HG02840 (cell line): ENCODE data around the gene ZCCHC17.
"Not testable (repeated sequence)": the region's sequence is repeated elsewhere in the genome, so short reads cannot be mapped to it uniquely, and the experiment has no call there.

Experiments
- ATAC-seq: cut with Tn5 transposase; IDR thresholded peaks from one replicate; pipeline ENCODE4 v1.9.1; 2021; ENCODE audit warnings: mild to moderate bottlenecking, moderate library complexity, moderate number of reproducible peaks; ENCODE audit not compliant: unreplicated experiment, low FRiP score

The ZCCHC17 gene

DNA sequence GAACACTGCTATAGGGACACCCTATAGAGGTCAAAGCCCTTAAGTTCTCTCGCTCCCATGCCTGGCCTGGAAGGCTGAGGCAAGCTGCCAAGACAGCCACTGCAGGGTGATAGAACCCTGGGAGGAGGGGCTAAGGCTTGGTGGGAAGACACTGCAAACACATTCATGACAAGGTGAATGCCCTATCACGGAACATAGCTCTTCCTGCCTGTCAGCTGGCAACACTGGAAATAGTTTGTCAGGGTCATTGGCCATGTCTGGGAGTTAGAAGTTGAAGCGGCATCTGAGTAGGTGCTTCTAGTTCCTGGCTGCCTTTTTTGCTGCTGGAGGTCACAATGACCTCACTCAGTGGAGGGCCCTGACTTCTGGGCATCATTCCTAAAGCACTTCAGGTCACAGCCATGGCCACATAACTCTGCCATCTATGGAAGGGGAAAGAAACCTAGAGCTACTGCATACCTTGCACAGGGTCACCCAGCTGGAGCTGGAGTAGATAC lies 71.8 kb downstream of the ZCCHC17 start:
- ATAC-seq = no peak

DNA sequence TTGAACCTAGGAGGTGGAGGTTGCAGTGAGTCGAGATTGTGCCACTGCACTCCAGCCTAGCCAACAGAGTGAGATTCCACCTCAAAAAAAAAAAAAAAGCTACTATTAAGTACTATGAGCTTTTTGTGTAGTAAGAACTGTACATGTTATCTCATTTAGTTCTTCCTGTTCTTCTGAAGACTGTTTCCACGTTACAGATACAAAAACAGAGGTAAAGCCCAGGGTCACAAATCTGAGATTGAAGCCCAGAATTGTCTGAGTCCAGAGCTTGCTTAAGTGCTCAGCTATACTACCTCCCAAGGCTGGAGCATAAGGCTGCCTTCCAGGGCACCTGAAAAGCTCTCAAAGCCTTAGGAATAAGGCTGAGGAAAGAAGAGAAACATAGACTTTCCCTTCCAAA lies 73.2 kb downstream of the ZCCHC17 start:
- ATAC-seq = no peak

DNA sequence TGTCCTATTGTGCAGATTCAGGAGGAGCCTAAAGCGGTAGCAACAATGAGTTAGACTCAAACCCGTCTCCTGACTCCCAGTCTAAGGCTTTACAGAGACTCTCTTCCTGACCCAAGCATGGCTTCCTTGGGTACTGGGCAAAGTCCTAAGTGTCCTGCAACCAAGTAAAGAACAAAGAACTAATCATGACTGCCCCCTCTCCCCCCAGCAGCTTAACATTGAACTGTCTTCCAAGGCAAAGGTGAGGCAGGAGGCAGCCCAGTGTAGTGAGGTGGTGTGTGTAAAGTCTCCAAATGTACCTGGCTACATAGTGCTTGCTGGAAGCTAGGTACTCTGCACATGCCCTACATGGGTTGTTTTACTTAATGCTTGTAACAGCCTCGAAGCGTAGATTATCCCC lies 73.7 kb downstream of the ZCCHC17 start:
- no peak for ATAC-seq

DNA sequence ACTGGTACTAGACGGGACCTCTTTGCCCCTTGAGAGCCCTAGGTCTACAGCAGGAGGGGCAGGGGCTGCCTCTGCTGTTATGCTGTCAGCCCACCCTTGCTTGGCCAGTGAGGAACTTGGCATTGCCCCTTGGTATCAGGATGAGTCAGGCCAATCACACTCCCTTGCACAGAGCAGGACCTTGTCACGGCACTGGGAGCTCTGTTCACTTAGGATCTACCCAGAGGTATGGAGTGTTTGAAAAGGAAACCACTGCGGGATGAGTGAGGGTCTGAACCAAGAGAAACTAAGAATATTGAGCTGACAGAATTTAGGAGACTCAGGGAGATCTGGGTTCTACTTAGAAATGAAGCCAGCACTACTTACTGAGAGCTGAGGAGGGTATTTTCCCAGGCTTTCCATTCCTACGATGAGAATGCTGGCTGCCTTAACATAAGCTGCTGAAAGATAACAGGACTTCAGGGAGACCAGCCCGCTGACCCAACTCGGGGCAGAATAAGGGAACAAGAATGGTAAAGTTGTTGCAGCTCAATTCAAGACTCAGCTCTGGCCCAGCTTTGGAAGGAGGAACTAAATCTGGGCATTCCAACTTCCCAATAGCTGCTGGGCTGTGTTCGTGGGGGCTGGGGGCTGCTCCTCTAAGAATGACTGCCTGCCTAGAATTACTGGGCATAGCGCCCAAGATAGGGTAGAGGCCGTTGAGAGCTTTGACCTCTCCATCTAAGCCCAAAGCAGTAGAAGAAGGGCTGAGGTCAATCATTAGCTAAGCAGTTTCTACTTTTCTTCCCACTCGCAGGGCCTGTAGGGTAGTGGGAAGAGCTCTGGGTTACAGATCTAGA lies 74.5 kb downstream of the ZCCHC17 start:
- no peak for ATAC-seq

DNA sequence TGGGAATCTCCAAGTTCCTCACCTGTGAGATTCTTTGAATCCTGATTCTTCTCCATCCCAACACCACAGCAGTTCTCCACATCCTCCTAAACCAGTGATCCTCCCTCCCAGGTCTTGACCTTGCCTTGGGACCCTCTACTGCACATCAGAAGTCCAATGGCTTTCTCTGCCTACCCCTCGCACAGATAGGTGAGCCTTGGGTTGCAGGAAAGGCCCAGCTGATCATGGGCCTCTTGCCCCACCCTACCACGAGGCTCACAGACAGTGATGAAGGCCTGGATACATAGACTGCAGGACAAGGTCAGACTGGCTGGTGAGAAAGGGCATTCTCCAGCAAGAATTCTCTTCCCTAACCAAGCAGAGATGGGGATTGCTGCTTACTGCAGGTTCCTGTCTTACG lies 75.2 kb downstream of the ZCCHC17 start:
- no peak for ATAC-seq

DNA sequence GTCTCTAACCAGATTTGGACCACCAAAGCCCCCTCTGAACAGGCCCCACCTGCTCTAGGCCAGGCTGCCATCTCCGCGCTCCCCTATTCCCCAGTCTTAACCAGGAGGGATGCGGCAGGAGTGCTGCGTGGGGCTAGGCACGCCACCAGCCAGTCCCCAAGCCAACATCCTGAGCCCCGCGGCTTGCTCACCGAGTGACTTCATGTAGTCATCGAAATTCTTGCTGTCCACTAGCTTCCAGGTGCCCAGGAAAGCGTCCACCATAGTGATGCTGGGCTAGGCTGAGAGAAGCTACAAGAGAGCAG lies 75.9 kb downstream of the ZCCHC17 start:
- ATAC-seq = no peak

DNA sequence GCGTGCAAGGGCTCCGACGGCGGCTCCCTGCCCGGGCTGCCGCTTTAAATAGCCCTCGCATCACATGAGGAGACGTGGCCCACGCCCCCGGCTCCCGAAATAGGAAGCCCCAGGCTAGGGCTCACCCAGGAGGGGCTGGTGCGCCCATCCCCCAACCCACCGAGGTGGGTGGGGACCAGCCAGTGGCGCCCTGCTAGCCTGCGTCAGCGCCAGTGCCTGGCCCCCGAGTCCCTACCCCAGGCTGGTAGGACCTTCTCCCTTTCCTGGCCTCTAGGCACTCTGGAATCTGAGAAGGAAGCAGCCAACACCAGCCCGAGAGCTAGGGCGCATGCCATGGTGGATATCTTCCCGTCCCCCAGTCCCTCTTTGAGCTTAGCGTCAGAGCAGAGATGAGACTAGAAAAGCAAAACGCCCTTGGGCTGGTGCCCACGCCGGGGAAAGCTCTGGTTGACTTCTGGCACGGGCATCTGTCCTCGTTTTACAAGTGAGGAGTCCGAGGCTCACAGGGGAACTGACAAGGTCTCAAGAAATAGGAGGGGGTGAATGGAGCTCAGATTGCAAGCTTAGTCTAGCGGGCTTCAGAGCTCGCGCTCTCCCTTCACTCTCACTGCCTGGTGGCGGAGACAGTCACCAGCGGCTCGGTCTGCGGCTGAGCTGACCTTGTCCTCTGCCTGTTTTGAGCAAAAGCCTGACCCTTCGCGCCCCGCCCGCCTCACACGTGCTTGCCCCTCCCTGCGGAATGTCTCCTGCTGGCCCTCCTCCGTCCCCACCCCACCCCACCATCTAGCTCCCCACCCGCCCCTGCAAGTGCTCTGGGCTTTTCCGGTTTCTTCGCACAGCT lies 76.4 kb downstream of the ZCCHC17 start, which contains the start of gene FABP3:
FABP3 (minus strand) TSS at position 21 of the 841 bp plus-strand sequence. CDS start 62 bp downstream, outside the sequence.
- ATAC-seq = no peak

DNA sequence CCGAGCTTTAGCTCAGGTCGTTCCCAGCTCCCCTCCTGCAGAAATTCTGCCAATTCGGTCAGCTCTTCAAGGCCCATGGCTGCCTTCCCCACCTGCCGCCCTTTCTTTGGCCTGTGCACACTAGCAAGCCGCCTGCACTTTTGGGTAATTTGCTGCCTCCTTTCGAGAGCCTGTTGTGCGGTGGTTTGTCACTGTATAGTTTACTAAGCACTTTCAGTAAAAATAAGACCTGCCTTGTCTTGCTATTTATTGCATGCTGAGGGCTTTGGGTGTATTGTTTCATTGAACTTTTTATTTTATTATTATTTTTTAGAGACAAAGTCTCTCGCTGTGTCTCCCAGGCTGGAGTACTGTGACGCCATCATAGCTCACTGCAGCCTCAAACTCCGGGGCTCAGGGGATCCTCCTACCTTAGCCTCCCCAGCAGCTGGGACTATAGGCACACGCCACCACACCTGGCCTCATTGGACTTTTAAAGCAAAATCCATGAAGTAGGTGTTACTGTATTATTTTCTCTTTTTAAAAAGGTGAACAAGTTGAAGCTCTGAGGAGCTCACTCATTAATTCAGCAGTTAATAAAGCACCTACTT lies 77.2 kb downstream of the ZCCHC17 start:
- ATAC-seq = no peak

DNA sequence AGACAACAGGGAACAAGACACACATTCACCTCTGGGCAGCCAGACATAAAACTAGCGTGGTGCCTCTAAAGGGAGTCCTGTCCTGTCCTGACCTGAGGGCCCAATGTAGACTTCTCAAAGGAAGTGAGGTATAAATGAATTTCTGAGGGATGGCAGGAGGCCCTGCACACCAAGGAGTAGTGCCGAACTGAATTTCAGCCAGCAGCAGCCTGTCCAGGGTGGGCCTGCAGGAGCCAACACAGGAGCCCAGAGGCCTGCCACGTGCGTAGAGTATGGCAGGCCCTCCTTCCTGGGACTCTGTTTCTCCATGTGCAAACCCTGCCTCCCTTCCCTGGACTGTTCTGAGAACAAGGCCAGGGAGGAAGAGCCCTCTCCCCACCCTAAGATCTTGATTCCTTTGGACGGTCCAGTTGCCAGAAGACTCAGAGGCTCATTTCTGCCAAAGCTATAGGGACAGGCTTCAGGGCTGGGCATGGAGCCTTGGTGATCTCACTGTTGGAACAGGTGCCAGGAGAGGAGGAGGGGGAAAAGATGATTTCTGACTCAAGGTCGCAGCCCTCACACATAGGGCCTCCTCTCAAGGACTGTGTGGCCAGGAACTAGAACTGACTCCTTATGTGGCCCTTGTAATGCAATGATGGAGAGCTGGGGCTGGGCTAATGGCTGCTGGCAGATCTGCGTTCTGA lies 77.8 kb downstream of the ZCCHC17 start:
- no peak for ATAC-seq

DNA sequence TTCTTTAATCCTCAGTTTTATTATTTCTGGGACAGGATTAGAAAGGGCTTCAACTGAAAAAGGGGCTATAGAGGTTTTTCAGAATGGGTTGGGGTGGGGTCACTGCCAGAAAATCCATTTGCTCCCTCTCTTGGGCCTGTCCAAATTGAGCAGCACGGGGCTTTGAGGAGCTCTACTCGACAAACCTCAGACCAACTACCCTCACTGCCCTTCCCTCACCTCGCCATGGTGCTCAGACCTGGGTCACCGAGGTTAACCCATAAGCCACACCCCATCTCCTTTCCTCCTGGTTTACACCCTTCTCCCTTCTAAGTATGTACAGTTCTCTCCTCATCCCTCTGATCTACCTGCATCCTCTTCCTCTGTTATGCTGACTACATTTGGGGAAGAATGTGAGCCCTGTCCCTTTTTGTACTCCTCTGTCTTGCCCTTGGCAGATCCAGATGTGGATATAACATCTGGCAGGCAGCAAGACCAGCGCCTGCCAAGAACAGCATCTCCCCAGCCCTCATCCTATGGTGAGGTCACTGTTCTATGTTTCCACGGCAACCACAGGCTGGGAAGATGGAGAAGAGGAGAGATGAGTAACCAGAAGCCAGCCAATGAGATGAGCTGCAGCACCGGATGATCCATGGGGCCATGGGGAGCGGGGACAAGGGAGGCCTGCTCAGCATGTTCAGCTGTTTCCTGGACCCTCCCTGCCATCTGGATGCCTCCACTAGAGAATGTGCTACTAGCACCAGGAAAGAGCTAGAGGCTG lies 79.7 kb downstream of the ZCCHC17 start:
- ATAC-seq = no peak

DNA sequence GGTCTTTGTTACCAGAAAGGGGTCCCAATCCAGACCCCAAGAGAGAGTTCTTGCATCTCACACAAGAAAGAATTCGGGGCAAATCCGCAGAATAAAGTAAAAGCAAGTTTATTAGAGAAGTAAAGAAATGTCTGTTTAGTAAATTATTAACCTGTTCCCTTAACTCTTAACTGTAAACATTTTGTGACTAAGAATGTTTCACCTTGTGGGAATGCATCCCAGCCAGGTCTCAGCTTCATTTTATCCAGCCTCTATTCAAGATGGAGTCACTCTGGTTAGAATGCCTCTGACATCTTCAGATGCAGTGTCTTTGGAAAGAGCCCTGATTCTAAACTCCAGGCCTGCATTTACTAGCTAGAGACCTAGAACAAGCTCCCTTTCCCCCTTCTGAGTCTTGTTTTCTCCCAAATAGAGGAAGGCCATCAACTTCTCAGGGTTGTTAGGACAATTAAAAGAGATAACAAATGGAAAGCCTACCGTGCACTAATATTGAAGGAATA lies 80.6 kb downstream of the ZCCHC17 start:
- no peak for ATAC-seq

DNA sequence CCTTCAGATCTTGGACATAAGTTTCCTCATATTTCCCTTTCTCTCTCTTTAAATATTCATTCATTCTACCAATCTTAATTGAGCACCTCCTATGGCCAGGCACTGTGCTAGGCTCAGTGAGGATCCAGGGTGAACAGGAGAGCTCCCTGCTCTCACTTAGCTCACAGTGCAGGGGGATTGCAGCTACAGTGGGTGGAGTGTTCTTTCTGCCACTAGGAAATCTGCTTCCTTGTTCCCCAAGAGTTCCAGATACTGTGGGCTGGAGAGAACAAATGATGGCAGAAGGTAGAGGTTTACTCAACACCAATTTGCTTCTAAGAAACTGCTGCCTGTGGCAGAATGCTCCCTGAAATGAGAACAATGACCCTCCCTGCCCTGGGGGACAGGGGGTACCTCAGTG lies 81.2 kb downstream of the ZCCHC17 start:
- no peak for ATAC-seq

DNA sequence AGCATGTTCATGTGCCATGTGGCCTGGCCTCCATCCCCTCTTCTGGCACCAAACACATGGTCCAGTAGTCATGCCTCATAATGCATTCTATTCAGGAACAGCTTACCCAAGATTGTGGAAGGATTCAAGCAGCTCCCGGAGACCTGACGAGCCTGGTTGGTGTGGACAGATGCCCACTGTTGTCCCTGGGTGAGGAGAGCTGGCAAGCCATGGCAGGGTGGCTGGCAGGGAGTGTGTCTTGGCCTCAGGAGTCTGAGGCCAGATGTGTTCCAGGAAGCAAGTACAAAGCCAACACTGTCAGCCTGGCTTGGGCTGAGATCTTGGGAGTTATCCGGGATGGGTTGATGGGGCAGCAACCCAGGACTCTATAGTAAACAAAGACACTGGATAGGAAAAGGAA lies 83.3 kb downstream of the ZCCHC17 start:
- ATAC-seq = no peak

DNA sequence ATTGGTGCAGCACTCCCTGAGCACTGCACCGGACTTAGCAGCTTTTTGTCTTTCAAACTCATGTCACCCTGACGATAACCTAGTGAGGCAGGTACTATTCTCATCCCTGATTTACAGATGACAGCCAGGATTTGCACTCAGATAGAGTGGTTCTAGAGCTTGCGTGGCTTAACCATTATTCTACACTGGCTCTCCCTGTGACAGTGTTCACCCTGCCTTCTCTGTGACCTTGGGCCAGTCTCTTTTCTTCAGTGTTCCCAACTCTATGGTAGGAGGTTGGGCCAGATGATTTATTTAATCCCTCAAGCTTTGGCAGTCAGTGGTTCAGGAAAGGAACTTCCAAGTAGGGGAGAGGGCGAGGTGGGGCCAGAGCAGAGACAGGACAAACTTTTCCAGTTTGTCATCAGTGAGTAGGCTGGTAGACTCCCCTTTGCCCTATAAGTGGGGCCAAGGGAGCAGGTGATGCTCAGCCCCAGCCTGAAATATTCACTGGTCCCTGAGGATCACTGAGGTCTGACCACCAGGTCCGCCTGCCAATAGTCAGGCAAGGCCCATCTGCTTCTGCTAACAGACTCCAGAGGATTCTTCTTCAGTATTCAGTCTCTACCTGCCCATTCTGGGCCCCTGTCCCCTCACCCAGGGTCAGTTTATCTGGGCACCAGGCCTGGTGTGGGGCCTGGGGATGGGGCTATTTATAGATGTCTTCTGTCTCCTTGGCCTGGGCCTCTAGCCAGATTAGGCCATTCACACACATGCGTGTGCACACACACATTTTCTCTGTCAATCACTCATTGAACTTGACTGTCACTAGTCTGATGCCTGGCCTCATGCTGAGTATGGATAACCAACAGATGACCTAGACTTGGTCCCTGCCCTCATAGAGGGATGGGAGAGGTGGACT lies 84.8 kb downstream of the ZCCHC17 start:
- no peak for ATAC-seq

DNA sequence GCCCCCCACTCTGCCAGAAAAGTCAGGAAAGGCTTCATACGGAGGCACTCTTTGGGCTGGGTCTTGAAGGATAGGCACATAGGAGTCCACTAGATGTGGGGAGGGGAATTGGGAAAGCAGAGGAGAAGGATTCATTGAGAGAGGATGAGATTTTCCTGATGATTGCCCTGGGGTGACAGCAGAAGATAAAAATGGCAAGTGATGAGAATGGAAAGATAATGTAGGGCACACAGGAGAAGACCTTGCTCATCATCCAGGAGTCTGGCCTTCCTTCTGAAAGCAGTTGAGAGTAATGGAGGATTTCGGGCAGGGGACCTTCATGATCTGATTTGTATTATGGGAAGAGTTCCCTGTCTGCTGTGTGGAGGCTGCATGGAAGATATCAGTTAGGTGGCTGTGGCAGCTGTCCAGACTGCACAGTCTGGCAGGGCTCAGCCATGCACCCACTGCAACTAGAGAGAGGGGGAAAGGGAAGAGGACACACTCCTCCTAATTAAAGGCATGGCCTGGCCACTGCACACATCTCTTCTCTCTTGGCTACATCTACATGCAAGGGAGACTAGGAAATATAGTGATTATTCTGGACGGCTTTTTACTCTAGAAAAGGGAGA lies 85.7 kb downstream of the ZCCHC17 start:
- ATAC-seq = no peak

DNA sequence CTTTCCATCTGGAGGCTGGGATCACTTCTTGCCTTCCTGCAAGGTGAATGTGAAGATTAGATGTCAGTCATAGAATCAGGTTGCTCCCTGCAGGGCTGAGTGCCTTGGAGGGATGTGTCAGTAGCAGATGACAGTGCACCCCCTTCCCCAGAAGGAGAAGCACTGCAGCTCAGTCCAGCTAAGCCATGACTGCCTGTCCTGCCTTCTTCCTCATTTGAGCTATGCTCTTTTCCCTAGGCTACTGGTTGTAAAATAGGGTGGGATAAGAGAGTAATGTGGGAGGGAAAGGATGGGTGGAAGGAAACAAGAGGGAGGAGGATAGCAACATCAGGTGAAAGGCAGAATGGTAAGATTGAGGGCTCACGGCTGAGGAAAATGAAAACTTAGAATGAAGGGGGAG lies 87.1 kb downstream of the ZCCHC17 start:
- ATAC-seq = no peak

DNA sequence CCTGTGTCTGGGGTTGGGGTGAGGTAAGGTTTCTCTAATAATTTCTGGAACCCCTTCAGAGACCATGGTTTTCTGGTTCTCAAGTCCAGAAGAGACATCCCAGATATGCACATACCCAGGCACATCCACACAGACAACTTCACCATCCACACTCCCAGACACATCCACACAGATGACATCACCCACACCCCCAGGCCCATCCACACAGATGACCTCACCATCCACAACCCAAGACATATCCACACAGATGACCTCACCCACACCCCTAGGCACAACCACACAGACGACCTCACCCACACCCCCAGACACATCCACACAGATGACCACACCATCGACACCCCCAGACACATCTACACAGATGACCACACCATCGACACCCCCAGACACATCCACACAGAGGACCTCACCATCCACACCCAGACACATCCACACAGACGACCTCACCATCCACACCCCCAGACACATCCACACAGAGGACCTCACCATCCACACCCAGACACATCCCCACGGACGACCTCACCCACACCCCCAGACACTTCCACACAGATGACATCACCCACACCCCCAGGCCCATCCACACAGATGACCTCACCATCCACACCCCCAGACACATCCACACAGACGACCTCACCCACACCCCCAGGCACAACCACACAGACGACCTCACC lies 89.9 kb downstream of the ZCCHC17 start:
- not testable (repeated sequence) for ATAC-seq

DNA sequence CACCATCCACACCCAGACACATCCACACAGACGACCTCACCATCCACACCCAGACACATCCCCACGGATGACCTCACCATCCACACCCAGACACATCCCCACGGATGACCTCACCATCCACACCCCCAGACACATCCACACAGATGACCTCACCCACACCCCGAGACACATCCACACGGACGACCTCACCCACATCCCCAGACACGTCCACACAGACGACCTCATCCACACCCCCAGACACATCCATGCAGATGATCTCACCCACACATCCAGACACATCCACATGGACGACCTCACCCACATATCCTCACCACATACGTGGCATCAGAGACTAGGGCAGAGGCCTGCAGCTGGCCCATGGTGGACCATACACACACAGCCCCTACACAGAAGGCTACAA lies 90.8 kb downstream of the ZCCHC17 start:
- no peak for ATAC-seq
